ENCODE data around the gene HSPH1.

Gene HSPH1

GRCh38 chr13:31093145-31093885 is 68.4 kb downstream of the HSPH1 start:
- no peak for DNase-seq

DNA sequence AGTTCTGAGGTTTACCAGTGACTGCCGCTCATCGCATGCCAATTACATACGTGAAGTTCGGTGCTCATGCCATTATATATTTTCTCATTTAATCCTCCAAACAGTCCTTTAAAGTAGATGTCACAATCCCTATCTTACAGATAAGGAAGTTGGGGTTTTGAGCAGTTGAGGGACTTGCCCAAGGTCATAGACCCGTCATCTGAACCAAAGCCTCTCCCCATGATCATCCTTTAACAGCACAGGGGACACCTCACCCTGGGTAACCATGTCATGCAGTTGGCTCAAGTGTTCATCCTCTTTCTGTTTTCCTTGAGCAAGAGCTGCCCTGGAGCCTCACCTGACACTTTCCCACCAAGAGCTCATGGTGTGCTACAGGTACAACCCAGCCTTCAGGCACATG is 69.1 kb downstream of the HSPH1 start:
- DNase-seq, result no peak

DNA sequence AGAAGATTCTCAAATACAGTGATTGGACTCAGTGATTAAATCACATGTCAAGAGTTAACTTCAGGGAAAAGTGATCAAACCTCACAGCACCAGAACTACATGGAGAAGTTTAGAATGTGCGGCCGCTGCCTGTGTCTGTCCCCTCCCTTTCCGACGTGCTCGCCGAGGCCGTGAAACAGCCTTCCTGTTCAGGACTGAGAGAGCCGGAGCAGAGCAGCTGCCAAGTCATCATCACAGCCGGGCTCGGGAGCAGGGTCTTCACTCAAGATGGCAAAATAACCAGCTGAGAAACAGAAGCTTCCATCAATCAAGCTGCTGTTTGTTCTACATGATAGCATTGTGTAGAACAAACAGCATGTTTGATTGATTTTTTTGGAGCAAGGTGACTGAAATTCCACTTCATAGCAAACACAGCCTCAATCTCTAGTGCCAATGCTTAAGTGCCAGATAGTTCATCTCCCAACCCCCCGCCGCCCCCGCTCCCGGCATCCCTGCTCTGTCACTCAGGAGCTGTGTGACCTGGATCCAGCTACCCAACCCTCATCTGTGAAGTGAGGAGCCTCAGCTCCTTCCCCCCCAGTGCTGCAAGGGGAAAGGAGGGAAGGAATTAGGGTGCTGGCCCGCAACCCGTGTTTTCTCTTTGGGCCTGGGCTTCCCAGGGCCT is 70.6 kb downstream of the HSPH1 start:
- no peak for DNase-seq

GRCh38 chr13:31090096-31090495 is 71.6 kb downstream of the HSPH1 start:
- DNase-seq, result no peak

GRCh38 chr13:31089649-31090048 is 72.1 kb downstream of the HSPH1 start:
- DNase-seq, result no peak

DNA sequence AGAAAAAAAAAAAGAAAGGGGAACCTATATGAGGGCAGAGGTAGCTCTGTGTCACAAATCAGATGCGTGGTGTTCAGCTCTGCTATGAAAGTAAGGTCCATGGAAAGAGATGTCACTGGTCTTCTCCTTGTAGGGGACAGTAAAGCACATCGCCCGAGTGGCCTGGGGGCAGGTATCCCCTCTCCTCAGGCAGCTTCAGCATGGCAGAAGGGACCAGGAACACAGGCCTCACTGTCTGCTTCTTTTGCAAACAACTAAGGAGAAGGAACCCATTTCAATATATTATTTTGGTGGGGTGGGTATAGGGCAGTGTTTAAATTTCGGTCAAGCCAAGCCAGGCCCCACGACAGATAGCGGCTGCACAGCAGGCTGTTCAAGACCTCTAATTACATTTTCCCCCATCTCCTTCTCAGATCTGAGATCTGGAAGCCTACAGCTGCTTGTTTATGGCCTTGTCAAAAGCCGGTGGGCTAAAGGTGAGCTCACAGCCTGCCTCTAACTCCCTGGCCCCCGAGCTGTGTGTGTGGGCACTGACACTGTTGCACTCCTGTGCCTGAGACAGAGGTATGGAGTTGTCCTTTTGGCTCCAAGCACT is 72.8 kb downstream of the HSPH1 start:
- no peak for DNase-seq
